Kidney epithelial cell (primary cell): ENCODE measurements around the gene KLF6. TPM values are rescaled to one million over a fixed set of nuclear protein-coding genes. Genes with fewer than 3 reads are reported as not detected.
A peak's percentile ranks its signal among the peaks of the same experiment; 100 is the strongest.
"Not testable (repeated sequence)": the region's sequence is repeated elsewhere in the genome, so short reads cannot be mapped to it uniquely, and the experiment has no call there.

Experiments
- DNase-seq: peaks from one replicate; pipeline ENCODE4 v3.0.0-alpha.2; 2010; ENCODE audit warnings: low read depth
- H3K27me3 ChIP-seq: 2 replicates; pipeline ENCODE4 v1.6.0; 2011; ENCODE audit warnings: low read length; ENCODE audit not compliant: control insufficient read depth, insufficient read depth
- H3K36me3 ChIP-seq: 2 replicates; pipeline ENCODE4 v1.5.1; 2011; ENCODE audit warnings: low read length; ENCODE audit not compliant: control insufficient read depth, insufficient read depth
- H3K4me3 ChIP-seq: 2 replicates; pipeline ENCODE4 v1.5.1; 2011; ENCODE audit warnings: low read depth, mild to moderate bottlenecking, control low read depth, low read length
- CTCF ChIP-seq: IDR thresholded peaks from 2 replicates; pipeline ENCODE4 v1.5.1; 2011; ENCODE audit warnings: mild to moderate bottlenecking, moderate library complexity, low read length, control low read depth, inconsistent platforms; ENCODE audit not compliant: insufficient read depth, poor library complexity, severe bottlenecking
- total RNA-seq: library from RNA; depleted of rRNA; stranded (reverse); fragments of >200 nt; gene quantifications from 2 replicates; pipeline ENCODE4 v1.2.3, GENCODE V29; 2015

KLF6 gene
- total RNA-seq, 1 donor from 2014 or later = 125 TPM

DNA sequence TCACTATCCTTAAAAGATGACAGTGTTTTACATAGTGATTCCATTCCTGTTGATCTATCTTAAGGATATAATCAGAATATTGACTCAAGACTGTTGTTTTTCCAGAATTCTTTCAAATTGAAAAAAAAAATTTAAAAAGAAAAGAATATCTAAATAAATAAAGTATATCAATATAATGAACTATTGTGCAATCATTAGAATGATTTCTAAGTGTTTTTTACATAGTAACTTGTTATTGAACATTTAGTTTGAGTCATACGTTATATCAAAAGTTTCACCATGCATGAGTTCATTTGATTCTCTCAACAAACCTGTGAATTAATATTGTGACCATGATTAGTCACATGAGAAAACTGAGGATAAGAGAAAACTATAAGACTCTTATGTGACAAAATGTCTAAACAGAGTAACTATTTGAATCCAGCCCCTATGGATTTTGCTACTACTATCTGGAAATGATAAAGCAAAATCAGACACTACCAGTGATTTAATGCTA is 46.1 kb downstream of the KLF6 start:
- Histone ChIP-seq H3K4me3 (no peak overlapping the region), H3K36me3 (no peaks in the 10 kb centered on the region), H3K27me3 (no peaks in the 10 kb centered on the region)
- no peak for TF ChIP-seq CTCF
- no peak for DNase-seq

GRCh38 chr10:3737864-3738263 is 47.1 kb downstream of the KLF6 start:
- DNase-seq = no peak
- no peak for TF ChIP-seq CTCF
- Histone ChIP-seq H3K27me3 (no peaks in the 10 kb centered on the region), H3K4me3 (no peak overlapping the region), H3K36me3 (no peaks in the 10 kb centered on the region)

- no peak for TF ChIP-seq CTCF
- Histone ChIP-seq H3K27me3 (no peaks in the 10 kb centered on the region), H3K4me3 (no peak overlapping the region), H3K36me3 (no peaks in the 10 kb centered on the region)
- DNase-seq = no peak
Observed at GRCh38 chr10:3735175-3735574, 49.8 kb downstream of the KLF6 start.

DNA sequence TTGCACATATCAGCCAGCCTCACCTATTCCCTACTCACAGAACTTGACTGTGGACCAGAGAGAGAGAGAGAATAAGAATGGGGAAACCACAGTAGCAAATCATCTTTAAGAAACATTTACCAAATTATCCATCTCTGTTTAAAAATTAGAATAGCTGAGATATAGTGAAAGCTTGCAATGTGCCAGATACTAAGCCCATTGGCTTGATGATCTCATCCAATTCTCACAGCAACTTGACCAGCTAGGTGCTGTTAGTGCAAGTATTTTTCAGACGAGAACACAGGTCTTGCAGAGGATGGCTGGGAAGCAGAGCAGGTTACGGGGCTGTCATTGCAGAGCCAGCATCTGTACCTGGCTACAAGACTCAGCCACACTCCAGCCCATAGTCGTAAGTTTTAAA is 50.9 kb downstream of the KLF6 start:
- Histone ChIP-seq H3K4me3 (no peak overlapping the region), H3K36me3 (no peaks in the 10 kb centered on the region), H3K27me3 (no peaks in the 10 kb centered on the region)
- TF ChIP-seq CTCF = no peak
- DNase-seq = no peak

DNA sequence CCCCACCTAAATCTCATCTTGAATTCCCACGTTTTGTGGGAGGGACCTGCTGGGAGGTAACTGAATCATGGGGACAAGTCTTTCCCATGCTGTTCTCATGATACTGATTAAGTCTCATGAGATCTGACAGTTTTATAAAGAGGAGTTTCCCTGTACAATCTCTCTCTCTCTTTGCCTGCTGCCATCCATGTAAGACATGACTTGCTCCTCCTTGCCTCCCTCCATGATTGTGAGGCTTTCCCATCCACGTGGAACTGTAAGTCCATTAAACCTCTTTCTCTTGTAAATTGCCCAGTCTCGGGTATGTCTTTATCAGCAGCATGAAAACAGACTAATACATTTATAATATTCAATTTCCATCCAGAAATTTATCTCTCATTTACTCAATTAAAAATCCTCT is 52.8 kb downstream of the KLF6 start:
- DNase-seq, H3K4me3 ChIP-seq, H3K27me3 ChIP-seq, H3K36me3 ChIP-seq: not testable (repeated sequence)

- H3K4me3 ChIP-seq = no peak overlapping the region
- TF ChIP-seq CTCF = no peak
- DNase-seq = peak; percentile 63
- H3K27me3 ChIP-seq = no peaks in the 10 kb centered on the region
- H3K36me3 ChIP-seq = no peaks in the 10 kb centered on the region
Observed at GRCh38 chr10:3729397-3729976, 55.5 kb downstream of the KLF6 start.
